SK-N-MC (cell line): ENCODE data around the gene SPTBN2.

Experiments used
- EZH2 ChIP-seq: fragments of 200-600 bp; sonication (generic); IDR thresholded peaks from one replicate; pipeline ENCODE4 v1.6.1; 2017; ENCODE audit warnings: antibody characterized with exemption
- POLR2AphosphoS5 ChIP-seq: IDR thresholded peaks from 2 replicates; pipeline ENCODE4 v1.6.1; 2012; ENCODE audit warnings: mild to moderate bottlenecking, low read depth, low read length, borderline replicate concordance

DNA sequence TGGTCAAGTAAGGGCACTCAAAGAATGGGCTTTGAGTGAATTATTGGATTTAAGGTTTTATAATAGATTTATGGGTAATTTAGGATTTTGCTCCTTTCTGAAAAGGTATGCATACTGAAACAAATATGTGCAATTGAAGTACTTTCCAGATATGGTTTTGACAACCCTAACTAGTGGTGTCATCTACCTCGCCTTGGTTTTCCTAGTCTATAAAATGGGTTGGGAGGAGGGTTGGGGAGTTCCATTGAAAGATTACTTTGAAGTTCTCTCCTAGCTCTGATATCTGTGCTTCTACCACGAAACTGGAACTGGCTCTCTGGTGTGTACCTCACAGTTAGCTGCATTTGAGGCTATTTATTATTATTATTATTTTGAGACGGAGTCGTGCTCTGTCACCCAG is 431 bp upstream of the SPTBN2 start:
- no peak for TF ChIP-seq POLR2AphosphoS5
- no peak for TF ChIP-seq EZH2
